Measurements from ENCODE around the gene BNC2. TPM values are rescaled to one million over a fixed set of nuclear protein-coding genes. Genes with fewer than 3 reads are reported as not detected.
A peak's percentile ranks its signal among the peaks of the same experiment; 100 is the strongest.

The BNC2 gene
- total RNA-seq, 1 experiment from 2014 or later: 2.9 TPM

GRCh38 chr9:16417161-16417560 is 453.3 kb downstream of the BNC2 start:
- intact Hi-C loops (cut with micrococcal nuclease; ENCODE audit: unreplicated experiment): no loop called here
- H3K27ac ChIP-seq: 0 out of 2 replicates have a peak overlapping the region, but pooled peaks have one; percentile 32
- H3K9me3 ChIP-seq (ENCODE audit: insufficient read depth, low read depth): no peaks in the 10 kb centered on the region
- H3K4me2 ChIP-seq: peak overlapping the region; percentile 40
- no peaks in the 10 kb centered on the region for H4K20me1 ChIP-seq (ENCODE audit: insufficient read depth)
- no peaks in the 10 kb centered on the region for H3K27me3 ChIP-seq (ENCODE audit: insufficient read depth, low read depth)
- H3K79me2 ChIP-seq (ENCODE audit: low read depth): no peaks in the 10 kb centered on the region
- H3K36me3 ChIP-seq (ENCODE audit: low read depth): no peaks in the 10 kb centered on the region
- peak in 1 of 2 experiments; percentile 59 for DNase-seq
- H3K4me3 ChIP-seq: no peak overlapping the region
- peaks cover 25% of the 10 kb centered on the region for H3K4me1 ChIP-seq (replicated peaks; ENCODE audit: insufficient read depth)
- BruUV-seq (replicated peaks): no TSS peak
- H3K9me2 ChIP-seq (ENCODE audit: insufficient read depth): no peaks in the 10 kb centered on the region
- H2AFZ ChIP-seq: no peak overlapping the region
- TF ChIP-seq, protein P1, sequence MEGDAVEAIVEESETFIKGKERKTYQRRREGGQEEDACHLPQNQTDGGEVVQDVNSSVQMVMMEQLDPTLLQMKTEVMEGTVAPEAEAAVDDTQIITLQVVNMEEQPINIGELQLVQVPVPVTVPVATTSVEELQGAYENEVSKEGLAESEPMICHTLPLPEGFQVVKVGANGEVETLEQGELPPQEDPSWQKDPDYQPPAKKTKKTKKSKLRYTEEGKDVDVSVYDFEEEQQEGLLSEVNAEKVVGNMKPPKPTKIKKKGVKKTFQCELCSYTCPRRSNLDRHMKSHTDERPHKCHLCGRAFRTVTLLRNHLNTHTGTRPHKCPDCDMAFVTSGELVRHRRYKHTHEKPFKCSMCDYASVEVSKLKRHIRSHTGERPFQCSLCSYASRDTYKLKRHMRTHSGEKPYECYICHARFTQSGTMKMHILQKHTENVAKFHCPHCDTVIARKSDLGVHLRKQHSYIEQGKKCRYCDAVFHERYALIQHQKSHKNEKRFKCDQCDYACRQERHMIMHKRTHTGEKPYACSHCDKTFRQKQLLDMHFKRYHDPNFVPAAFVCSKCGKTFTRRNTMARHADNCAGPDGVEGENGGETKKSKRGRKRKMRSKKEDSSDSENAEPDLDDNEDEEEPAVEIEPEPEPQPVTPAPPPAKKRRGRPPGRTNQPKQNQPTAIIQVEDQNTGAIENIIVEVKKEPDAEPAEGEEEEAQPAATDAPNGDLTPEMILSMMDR (conservative IDR thresholded peaks at IDR 0.05): no peak
- TF ChIP-seq EZH2 (IDR thresholded peaks at IDR 0.05; ENCODE audit: low read depth): no peak
- ChIA-PET POLR2A (ENCODE audit: unreplicated experiment) (interaction anchor here (0.9 kb wide), 1 partner anchor 9 kb away, joined by 3 read pairs; no protein-coding TSS in a partner anchor), CTCF (no interaction called here)
- H3F3A ChIP-seq (ENCODE audit: insufficient read depth, low read depth): 0 out of 2 replicates have a peak, but pooled peaks cover 6% of the 10 kb centered on the region

GRCh38 chr9:16414451-16414850 is 456.0 kb downstream of the BNC2 start:
- POLR2A ChIA-PET (ENCODE audit: unreplicated experiment): no interaction called here
- Histone ChIP-seq H3K27ac (no peak overlapping the region; the same call in 1 of the 2 replicates), H3K9me2 (ENCODE audit: insufficient read depth) (no peaks in the 10 kb centered on the region), H3F3A (ENCODE audit: insufficient read depth, low read depth) (0 out of 2 replicates have a peak, but pooled peaks cover 6% of the 10 kb centered on the region), H3K79me2 (ENCODE audit: low read depth) (no peaks in the 10 kb centered on the region), H3K4me2 (no peak overlapping the region), H3K4me1 (replicated peaks; ENCODE audit: insufficient read depth) (peaks cover 25% of the 10 kb centered on the region), H3K4me3 (no peak overlapping the region), H3K36me3 (ENCODE audit: low read depth) (no peaks in the 10 kb centered on the region), H3K9me3 (ENCODE audit: insufficient read depth, low read depth) (no peaks in the 10 kb centered on the region), H4K20me1 (ENCODE audit: insufficient read depth) (no peaks in the 10 kb centered on the region), H2AFZ (no peak overlapping the region), H3K27me3 (ENCODE audit: insufficient read depth, low read depth) (no peaks in the 10 kb centered on the region)
- CTCF ChIA-PET: no interaction called here
- BruUV-seq (replicated peaks): no TSS peak
- no peak for DNase-seq
- intact Hi-C loops (cut with micrococcal nuclease; ENCODE audit: unreplicated experiment): no loop called here
- no peak for TF ChIP-seq EZH2 (IDR thresholded peaks at IDR 0.05; ENCODE audit: low read depth)
- TF ChIP-seq, protein P1 (conservative IDR thresholded peaks at IDR 0.05): no peak

DNA sequence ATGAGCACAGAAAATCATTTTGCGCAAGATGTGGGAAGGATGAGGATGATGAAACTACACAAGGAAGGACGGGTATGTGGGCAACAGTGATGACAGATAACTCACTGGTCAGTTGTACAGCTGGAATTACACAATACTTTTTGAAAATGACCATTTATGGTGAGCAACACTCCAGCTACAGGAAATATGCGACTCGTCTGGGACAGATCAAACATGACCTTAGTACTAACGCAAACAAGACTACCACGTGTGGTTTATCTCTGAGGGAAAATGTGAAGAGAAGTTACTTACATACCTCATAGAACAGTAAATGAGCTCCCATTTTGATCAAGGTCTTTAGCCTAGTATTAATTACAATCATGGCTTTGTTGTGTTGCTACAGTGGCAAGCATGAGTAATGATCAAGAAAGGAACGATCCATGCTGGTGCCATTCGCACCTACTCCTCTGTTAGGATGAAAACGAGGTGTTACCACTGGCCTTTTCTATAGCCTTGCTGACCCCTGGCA is 456.9 kb downstream of the BNC2 start:
- H4K20me1 ChIP-seq (ENCODE audit: insufficient read depth): no peaks in the 10 kb centered on the region
- TF ChIP-seq, protein P1 (conservative IDR thresholded peaks at IDR 0.05): no peak
- no peak for TF ChIP-seq EZH2 (IDR thresholded peaks at IDR 0.05; ENCODE audit: low read depth)
- no TSS peak for BruUV-seq (replicated peaks)
- ChIA-PET POLR2A (ENCODE audit: unreplicated experiment) (no interaction called here), CTCF (no interaction called here)
- H3K27me3 ChIP-seq (ENCODE audit: insufficient read depth, low read depth): no peaks in the 10 kb centered on the region
- peaks cover 25% of the 10 kb centered on the region for H3K4me1 ChIP-seq (replicated peaks; ENCODE audit: insufficient read depth)
- intact Hi-C loops (cut with micrococcal nuclease; ENCODE audit: unreplicated experiment): no loop called here
- DNase-seq: peak in 1 of 2 experiments; percentile 86
- H3K4me2 ChIP-seq: peak overlapping the region; percentile 13; the same call in 1 of the 2 replicates
- H3K9me2 ChIP-seq (ENCODE audit: insufficient read depth): no peaks in the 10 kb centered on the region
- H3K4me3 ChIP-seq: no peak overlapping the region
- 0 out of 2 replicates have a peak, but pooled peaks cover 6% of the 10 kb centered on the region for H3F3A ChIP-seq (ENCODE audit: insufficient read depth, low read depth)
- no peak overlapping the region for H2AFZ ChIP-seq
- H3K9me3 ChIP-seq (ENCODE audit: insufficient read depth, low read depth): no peaks in the 10 kb centered on the region
- no peaks in the 10 kb centered on the region for H3K36me3 ChIP-seq (ENCODE audit: low read depth)
- peak overlapping the region; percentile 66 for H3K27ac ChIP-seq
- H3K79me2 ChIP-seq (ENCODE audit: low read depth): no peaks in the 10 kb centered on the region

Data from PC-9 (cell line).